Nephron (organoid): ENCODE results near the gene SHROOM1.
A peak's percentile ranks its signal among the peaks of the same experiment; 100 is the strongest.

Experiments
- H3K27ac Mint-ChIP-seq, 3 experiments: 2 replicates each; pipeline ENCODE4 v1.8.0; 2020; ENCODE audit warnings: mixed read lengths in 3 of 3, mild to moderate bottlenecking in 2 of 3, moderate library complexity in 1 of 3
- H3K27me3 Mint-ChIP-seq: 2 replicates; pipeline ENCODE4 v1.8.0; 2021; ENCODE audit warnings: low read depth, mild to moderate bottlenecking, moderate library complexity, mixed read lengths
- H3K36me3 Mint-ChIP-seq: 2 replicates; pipeline ENCODE4 v1.8.0; 2020; ENCODE audit warnings: low read depth, mixed read lengths
- H3K4me1 Mint-ChIP-seq: 2 replicates; pipeline ENCODE4 v1.8.0; 2020; ENCODE audit warnings: mixed read lengths
- H3K4me3 Mint-ChIP-seq, 3 experiments: 2 replicates each; pipeline ENCODE4 v1.8.0; 2020; ENCODE audit warnings: mild to moderate bottlenecking in 3 of 3, mixed read lengths in 3 of 3, moderate library complexity in 2 of 3
- H3K9me3 Mint-ChIP-seq: 2 replicates; pipeline ENCODE4 v1.8.0; 2020; ENCODE audit warnings: mixed read lengths
- TF ChIP-seq, protein P1 (sequence below), 3 experiments: fragments of 200-600 bp; sonication (generic); IDR thresholded peaks; one replicate each; pipeline ENCODE4 v1.5.0; 2021; ENCODE audit warnings: antibody characterized with exemption in 3 of 3; ENCODE audit not compliant: unreplicated experiment in 3 of 3

SHROOM1 gene

GRCh38 chr5:132849347-132849746, 18.9 kb upstream of the SHROOM1 start:
- no peak overlapping the region for H3K4me3 Mint-ChIP-seq
- H3K9me3 Mint-ChIP-seq = no peaks in the 10 kb centered on the region
- TF ChIP-seq, protein P1, sequence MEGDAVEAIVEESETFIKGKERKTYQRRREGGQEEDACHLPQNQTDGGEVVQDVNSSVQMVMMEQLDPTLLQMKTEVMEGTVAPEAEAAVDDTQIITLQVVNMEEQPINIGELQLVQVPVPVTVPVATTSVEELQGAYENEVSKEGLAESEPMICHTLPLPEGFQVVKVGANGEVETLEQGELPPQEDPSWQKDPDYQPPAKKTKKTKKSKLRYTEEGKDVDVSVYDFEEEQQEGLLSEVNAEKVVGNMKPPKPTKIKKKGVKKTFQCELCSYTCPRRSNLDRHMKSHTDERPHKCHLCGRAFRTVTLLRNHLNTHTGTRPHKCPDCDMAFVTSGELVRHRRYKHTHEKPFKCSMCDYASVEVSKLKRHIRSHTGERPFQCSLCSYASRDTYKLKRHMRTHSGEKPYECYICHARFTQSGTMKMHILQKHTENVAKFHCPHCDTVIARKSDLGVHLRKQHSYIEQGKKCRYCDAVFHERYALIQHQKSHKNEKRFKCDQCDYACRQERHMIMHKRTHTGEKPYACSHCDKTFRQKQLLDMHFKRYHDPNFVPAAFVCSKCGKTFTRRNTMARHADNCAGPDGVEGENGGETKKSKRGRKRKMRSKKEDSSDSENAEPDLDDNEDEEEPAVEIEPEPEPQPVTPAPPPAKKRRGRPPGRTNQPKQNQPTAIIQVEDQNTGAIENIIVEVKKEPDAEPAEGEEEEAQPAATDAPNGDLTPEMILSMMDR (IDR thresholded peaks at IDR 0.05; ENCODE audit: unreplicated experiment in 3 of 3) = no peak
- peak overlapping the region in 1 of 3 experiments; percentile 42 for H3K27ac Mint-ChIP-seq
- no peaks in the 10 kb centered on the region for H3K27me3 Mint-ChIP-seq
- no peaks in the 10 kb centered on the region for H3K4me1 Mint-ChIP-seq
- no peaks in the 10 kb centered on the region for H3K36me3 Mint-ChIP-seq

GRCh38 chr5:132848270-132848669, 17.8 kb upstream of the SHROOM1 start:
- no peaks in the 10 kb centered on the region for H3K9me3 Mint-ChIP-seq
- no peaks in the 10 kb centered on the region for H3K4me1 Mint-ChIP-seq
- no peak overlapping the region for H3K27ac Mint-ChIP-seq
- H3K4me3 Mint-ChIP-seq = no peak overlapping the region
- no peaks in the 10 kb centered on the region for H3K27me3 Mint-ChIP-seq
- TF ChIP-seq, protein P1 (IDR thresholded peaks at IDR 0.05; ENCODE audit: unreplicated experiment in 3 of 3) = no peak
- no peaks in the 10 kb centered on the region for H3K36me3 Mint-ChIP-seq

- H3K4me1 Mint-ChIP-seq = no peaks in the 10 kb centered on the region
- TF ChIP-seq, protein P1 (IDR thresholded peaks at IDR 0.05; ENCODE audit: unreplicated experiment in 3 of 3) = no peak
- H3K36me3 Mint-ChIP-seq = no peaks in the 10 kb centered on the region
- H3K4me3 Mint-ChIP-seq = no peak overlapping the region
- no peaks in the 10 kb centered on the region for H3K9me3 Mint-ChIP-seq
- H3K27me3 Mint-ChIP-seq = peaks cover 12% of the 10 kb centered on the region
- no peak overlapping the region for H3K27ac Mint-ChIP-seq
These were observed 10.9 kb upstream of the SHROOM1 start for GRCh38 chr5:132841305-132841704.

GRCh38 chr5:132840896-132841295, 10.4 kb upstream of the SHROOM1 start:
- TF ChIP-seq, protein P1 (IDR thresholded peaks at IDR 0.05; ENCODE audit: unreplicated experiment in 3 of 3) = no peak
- Mint-ChIP-seq H3K27ac (peak overlapping the region in 1 of 3 experiments; percentile 87), H3K9me3 (no peaks in the 10 kb centered on the region), H3K4me1 (no peaks in the 10 kb centered on the region), H3K27me3 (peaks cover 14% of the 10 kb centered on the region), H3K36me3 (no peaks in the 10 kb centered on the region), H3K4me3 (no peak overlapping the region)

DNA sequence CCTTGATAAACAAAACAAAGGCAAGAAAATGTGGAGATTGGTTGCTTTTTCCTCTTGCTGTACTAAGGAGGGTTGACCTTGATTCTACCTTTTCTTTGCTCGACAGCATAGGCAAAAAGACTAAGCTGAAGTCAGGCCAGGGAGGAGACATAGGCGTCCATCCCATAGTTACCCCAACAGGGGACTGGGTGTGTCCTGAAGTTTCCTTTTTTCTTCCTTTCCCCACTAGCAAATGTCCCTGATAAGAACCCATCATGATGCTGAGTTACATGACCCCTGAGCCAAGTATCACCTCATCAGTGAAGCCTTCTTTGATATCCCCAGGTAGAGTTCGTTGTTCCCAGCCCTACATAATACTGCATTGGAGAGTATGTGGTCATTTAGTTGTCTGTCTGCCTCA, 9.9 kb upstream of the SHROOM1 start:
- Mint-ChIP-seq H3K36me3 (no peaks in the 10 kb centered on the region), H3K4me3 (no peak overlapping the region), H3K4me1 (no peaks in the 10 kb centered on the region), H3K27me3 (peaks cover 15% of the 10 kb centered on the region), H3K9me3 (no peaks in the 10 kb centered on the region), H3K27ac (peak overlapping the region in 2 of 3 experiments; percentile 29 to 87)
- TF ChIP-seq, protein P1 (IDR thresholded peaks at IDR 0.05; ENCODE audit: unreplicated experiment in 3 of 3) = no peak

- Mint-ChIP-seq H3K36me3 (no peaks in the 10 kb centered on the region), H3K4me1 (no peaks in the 10 kb centered on the region), H3K27ac (peak overlapping the region; percentile 29 to 87 (median 75)), H3K27me3 (peaks cover 15% of the 10 kb centered on the region), H3K9me3 (no peaks in the 10 kb centered on the region), H3K4me3 (no peak overlapping the region)
- TF ChIP-seq, protein P1 (IDR thresholded peaks at IDR 0.05; ENCODE audit: unreplicated experiment in 3 of 3) = no peak
These were observed 9.2 kb upstream of the SHROOM1 start for GRCh38 chr5:132839426-132840301.
